ENCODE data around the gene ANKRD33. TPM values are rescaled to one million over a fixed set of nuclear protein-coding genes. Genes with fewer than 3 reads are reported as not detected.

Gene ANKRD33
- total and polyA plus RNA-seq, 2 of the 8 experiments (the other 6 are each of a cell fraction or from before 2014, with no cell fraction given), result 0.41 to 0.53 TPM

GRCh38 chr12:51844854-51845253 is 43.0 kb upstream of the ANKRD33 start (continued):
- TF ChIP-seq USF2 (IDR thresholded peaks at IDR 0.05; ENCODE audit: low read length), result no peak
- no peak for TF ChIP-seq KDM4A (IDR thresholded peaks at IDR 0.05; ENCODE audit: low read depth, low read length, severe bottlenecking)
- no peak for TF ChIP-seq BCL11A (IDR thresholded peaks at IDR 0.05; ENCODE audit: low read depth in 2 of 2, low read length in 2 of 2)
- no peak for TF ChIP-seq CREB1 (IDR thresholded peaks at IDR 0.05)
- no peak for TF ChIP-seq CTBP2 (IDR thresholded peaks at IDR 0.05; ENCODE audit: borderline replicate concordance, insufficient read depth, insufficient read length, low read length)
- TF ChIP-seq RXRA (IDR thresholded peaks at IDR 0.05; ENCODE audit: insufficient read depth, low read depth, low read length), result no peak

Data from H1 (cell line).